T follicular helper cell (primary cell): Measurements from ENCODE around the gene ZNF488.

Experiments used
- DNase-seq: peaks from one replicate; pipeline ENCODE4 v3.0.0-alpha.2; 2020; ENCODE audit warnings: low read depth

ZNF488 gene

DNA sequence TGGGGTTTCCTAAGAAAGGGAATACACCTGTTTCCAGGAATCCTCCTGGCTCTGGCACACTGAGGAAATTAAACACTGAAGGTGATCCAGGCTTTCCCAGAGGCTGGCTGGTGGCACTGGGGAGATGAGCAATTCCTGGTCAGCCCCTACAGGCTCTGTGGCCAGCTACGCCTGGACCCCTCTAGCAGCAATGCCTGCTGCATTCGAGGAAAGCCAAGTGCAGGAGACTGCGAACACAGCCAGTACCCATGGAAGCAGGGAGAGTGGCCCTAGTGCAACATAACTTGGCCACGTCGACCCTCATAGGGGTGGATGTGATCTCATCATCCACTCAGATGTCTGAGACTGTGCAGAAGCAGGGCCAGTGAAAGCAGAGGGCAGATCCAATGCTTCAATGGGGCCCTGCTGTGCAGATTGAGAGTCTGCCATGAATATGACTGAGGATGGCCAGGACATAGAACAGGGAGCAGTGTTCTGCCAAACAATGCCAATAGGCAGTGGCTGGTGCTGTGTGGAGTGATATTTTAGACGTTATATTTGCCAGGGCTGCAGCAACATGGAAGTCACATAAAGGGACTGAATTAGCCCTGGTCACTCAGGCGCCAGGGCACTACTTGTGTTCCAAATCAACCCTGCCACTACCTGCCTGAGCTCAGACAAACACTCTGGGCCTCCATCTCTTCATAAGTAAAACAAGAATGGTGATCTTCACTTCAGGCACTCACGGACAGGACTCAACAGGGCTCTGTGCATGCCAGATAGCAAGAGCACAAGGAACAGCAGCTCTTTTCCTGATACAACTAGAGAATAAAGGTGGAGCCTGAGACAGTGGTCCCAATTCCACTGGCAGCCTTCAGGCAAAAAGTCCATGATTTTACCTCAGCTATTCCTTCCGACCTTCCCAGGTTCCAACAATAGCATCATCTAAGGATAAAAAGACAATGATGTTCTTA, 2.4 kb downstream of the ZNF488 start:
- DNase-seq: no peak

DNA sequence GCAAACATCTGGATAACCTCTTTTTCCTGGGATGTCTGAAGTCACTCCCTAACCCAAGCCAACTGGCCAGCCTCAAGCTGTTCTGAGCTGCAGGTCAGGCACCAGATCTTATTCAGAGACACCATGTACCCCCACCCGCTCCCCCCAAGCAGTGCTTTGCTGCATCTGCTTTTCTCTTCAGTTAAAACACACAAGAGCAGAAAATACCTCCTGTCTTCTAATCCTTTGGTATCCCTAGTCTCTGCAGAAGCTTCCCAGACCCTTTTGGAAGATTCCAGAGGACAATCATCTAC, 3.0 kb downstream of the ZNF488 start:
- no peak for DNase-seq

DNA sequence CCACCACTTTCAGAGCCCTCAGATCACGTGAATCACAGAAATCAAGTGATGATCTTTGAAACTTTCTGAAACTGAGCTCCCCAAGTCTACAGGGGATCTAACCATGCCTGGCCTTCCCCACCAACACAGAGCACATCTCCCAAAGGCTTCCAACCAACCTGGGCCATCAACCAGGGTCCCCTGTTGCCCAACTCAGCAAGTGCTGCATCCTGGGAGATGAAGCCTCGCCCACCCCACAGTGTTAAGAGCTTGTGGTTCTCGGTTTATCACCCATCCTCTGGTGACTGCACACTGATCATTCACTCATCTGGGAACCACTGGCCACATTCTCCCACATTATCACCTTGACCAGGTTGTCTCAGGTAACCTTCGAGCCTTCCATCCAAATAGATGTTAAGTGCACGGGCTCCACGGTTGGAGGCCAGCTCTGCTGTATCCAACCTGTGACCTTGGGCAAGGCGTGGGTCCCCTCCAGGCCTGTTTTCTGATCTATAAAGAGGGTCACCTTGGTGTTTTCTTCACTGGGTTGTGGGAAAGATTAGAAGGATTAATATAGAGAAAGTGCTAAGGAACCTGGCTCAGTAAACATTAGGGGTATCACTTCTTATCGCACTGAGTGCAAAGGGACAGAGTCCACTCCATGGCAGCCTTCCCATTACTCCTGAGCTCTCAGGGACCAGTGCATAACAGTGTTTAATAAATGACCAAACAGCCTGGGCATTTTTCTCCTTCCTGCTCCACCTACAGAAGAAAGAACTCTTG, 3.6 kb downstream of the ZNF488 start:
- no peak for DNase-seq

GRCh38 chr10:47379901-47380300, 4.2 kb downstream of the ZNF488 start:
- DNase-seq: no peak

DNA sequence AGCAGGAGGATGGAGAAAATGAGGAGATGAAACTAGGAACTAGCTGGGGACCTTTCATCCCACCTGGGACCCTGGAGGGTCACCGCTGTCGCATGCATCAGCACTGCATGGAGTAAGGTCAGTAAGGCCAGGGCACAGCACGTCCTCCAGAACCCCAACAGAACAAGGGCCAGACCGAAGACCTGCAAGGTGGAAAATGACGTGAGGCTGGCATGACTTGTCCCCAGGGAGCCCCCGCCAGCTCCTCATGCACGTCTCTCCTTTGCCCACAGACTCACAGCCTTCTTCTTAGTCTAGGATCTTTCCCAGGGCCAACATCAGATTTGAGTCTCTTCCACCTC, 4.7 kb downstream of the ZNF488 start:
- no peak for DNase-seq

GRCh38 chr10:47378606-47379444, 5.3 kb downstream of the ZNF488 start:
- DNase-seq: no peak

DNA sequence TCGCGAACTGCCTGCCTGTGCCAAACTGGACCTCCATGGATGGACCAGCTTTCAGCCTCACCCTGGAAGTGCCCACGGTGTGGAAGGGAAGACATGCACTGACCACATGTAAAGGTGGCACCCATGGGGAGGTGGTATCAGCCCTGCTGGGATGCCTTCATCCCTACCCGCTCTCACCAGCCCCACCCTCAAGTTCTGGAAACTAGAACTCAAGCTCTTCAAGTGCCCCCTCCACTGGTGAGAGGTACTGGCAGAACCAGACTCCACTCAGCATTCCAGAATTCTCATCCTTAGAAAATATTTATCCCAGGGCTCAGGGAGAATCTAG, 5.9 kb downstream of the ZNF488 start:
- DNase-seq: no peak

DNA sequence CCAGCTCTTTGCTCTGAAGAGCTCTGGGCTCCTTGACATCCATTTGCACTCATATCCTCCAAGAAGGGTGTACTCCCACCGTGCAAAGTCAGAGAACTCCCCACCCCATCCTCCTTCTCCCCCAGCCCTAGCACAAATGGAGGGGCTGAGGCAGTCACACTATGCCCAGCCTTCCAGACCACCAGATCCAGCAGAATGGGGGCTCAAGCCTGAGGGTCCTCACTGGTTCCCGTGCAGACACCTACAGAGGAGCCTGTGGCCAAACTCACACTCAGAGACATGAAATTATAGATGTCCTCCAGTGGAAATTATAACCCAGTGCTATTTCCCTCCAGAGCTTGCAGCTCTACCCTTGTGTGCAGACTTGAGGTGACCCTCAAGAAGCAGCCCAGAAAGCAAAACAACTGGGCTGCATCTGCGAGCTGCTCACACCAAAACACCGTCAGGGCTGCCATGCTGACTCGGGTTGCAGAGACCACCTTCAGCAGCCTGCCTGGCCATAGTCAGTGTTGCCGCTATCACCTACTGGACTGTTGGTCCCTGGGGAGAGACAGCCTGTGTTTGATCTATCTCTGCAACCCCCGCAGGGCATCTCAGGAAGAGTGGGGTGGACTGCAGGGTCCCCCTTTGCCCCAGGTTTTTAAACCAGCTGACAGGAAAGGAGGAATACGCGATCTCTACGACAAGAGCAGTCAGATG, 7.4 kb downstream of the ZNF488 start:
- no peak for DNase-seq

DNA sequence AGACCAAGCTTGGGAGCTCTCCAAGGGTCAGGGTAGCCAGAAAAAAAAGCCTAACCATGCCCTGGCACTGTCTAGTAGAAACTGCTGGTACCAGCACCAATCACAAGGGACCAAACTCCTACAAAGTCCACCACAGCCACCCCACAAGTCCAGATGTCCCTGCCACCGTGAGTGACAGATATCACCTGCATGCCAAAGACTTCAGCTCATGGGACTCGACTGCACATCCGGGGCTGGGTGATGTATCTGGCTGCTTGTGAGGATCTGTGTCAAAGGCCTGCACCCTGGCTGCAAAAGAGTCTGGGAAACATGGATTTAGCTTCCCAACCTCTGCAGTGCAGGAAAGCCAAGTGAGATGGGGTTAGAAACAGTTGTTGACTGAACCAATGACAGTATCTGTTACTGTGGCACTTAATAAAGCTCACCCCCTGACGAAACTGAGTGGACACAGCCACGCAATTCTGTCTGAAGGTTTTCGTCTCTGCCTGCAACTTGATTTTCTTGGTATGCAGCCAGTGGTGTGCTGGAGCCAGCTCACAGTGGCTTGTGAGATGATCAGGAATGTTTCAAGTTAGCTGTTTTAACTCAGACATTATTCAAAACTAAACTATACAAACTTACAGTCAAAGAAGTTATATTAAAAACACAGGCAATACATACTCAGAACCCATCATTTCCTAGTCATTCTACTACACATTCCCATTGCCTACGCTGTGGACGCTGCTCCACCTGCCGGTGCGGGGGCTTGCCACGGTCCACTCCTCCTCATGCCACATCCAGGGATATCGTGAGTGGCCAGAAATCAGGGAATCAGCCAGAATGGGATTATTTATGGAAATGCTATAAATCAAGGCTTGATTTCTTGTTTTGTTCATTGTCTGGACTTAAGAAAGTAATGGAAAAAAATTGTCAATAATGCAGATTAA, 9.2 kb downstream of the ZNF488 start:
- DNase-seq: no peak

DNA sequence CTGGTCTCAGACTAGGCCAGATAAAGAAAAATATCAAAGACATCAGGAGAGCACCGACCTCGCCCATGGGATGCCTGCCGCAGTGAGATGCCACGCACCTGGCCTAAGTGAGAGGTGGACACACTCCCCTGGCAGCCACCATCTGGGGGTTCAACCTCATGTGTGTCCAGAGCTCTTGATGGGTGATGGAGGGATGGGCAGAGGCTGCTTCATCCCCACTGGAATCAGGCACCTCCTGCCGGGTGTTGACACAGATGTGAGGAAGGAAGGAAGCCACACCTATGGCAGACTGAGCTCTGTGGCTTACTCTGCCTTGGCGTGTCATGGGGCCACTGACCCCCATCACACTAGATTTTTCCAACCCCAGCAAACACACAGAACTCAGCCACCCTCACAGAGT, 11.4 kb downstream of the ZNF488 start:
- no peak for DNase-seq

DNA sequence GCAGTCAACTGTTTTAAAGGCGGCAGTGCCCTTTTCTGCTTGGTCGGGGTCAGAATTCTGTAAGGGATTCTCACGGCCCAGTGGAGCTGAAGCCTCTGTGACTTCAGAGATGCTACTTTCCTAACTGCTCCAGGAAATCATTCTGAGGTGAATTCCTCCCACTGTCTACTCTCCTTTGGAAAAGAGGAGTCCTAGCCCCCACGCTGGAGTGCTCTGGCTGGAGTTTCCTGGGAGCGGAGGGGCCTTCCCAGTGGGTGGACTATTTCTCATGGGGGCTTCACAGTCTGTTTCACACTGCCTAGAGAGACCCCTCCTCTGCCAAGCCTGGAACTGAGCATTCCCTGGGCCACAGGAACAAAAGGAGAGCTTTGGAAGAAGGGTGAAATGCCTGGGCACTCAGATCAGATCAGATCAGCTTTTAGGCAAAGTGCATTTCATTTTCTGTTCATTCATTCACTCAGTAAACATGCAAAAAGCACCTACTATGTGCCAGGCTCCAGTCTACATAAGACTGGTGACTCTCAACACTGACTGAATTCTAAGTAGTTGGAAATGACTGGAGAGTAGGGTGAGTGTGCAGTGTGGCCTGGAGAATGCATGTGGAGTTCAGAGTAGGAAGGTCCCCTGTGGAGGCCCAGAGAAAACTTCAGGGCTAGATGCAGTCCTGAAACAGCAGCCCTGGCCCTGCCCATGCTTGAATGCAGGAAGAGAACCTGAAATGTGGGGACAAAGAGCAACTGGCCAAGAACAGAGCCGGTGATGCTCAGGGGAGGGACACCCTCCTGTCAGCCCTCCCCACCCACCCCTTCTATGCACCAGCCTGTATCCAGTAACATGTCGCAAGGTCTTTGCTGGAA, 12.2 kb downstream of the ZNF488 start:
- no peak for DNase-seq

DNA sequence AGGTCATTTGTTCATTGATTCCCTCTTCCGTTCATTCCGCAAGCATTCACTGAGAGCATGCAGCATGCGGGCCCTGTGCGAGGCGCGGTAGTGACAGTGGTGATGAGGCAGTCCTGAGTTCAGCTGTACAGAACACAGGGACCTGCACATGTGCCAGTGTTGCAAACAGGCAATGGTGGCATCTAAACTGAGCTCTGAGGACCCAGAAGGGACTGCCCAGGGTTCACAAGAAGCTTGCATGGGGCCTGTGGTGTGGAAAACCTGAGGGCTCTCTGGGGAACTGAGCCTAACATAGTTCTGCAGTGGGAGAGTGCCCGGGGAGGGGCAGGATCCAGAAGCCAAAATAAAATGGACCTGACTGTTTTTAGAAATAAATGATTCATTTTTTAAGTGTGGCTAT, 13.2 kb downstream of the ZNF488 start:
- no peak for DNase-seq

- no peak for DNase-seq
These were observed 13.9 kb downstream of the ZNF488 start for GRCh38 chr10:47370015-47370767.

- DNase-seq: no peak
These were observed 14.7 kb downstream of the ZNF488 start for GRCh38 chr10:47369251-47369894.

DNA sequence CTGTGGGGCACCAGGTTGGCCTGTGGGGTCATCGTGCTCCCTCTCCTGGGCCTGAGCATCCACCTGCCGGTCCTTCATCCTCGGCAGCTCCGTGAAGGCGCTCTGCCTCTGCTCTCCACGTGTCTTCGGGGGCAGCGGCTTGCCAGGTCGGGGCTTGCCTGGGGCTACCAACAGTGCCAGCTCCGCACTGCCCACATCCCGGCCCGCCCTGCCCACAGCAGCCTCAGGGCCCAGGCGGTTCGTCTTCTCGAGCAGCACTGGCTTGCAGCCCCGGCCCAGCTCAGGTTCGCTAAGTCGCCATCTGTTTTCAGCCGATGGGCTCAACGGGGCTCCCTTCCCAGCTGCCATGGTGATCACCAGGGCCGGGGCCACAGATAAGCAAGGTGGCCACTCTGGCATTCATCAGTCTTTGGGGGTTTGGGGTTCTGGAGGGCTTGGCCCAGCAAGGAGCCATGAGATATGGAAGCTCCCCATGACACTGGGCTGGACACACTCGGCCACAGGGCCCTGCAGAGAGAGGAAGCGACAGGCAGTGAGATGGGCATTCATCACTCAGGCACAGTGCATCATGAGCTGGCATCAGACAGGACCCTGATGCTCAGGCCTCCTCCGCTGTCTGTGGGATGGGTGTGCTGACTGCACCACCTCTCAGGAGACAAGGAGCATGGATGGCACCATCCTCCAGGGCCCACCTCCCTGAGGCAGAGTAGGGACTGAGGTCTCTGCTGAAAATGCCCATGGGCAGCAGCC, 15.5 kb downstream of the ZNF488 start:
- DNase-seq: no peak

GRCh38 chr10:47367646-47368045, 16.4 kb downstream of the ZNF488 start:
- DNase-seq: no peak

DNA sequence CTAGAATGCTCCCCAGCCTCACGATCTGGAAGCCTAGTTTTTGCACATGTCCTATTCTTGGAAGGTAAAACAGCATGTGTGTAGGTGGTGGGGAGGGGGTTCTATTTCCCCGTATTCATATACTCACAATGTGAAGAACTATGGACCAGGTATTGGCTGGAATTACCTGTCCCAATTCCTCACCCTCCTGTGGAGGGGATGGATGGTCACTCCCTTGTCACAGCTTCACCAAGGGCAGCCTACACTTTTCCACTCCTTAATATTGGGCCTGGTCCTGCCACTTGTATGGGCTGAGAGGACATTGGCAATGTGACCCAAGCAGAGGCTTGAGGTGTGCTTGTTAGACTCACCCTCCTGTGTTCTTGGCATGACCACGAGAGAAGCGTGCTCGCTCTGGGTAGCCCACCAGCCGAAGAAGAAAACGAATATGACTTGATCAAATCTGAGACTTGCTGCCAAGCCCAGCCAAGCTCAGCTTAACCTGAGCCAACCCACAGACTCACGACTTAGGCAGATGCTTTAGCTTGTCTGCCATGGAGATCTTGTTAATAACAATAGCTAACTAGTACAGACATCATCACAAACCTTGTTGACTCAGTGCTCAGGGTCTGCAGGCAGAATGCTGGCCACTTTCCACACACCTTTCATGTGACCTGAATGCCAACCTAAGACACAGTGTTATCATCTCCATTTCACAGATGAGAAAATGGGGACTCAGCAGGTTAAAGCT, 17.2 kb downstream of the ZNF488 start:
- DNase-seq: no peak
